ENCODE data around the gene HIVEP2. TPM values are rescaled to one million over a fixed set of nuclear protein-coding genes. Genes with fewer than 3 reads are reported as not detected.

The HIVEP2 gene
- total and polyA plus RNA-seq, 9 donors, result 8.4 to 58.9 (median 32.1) TPM

DNA sequence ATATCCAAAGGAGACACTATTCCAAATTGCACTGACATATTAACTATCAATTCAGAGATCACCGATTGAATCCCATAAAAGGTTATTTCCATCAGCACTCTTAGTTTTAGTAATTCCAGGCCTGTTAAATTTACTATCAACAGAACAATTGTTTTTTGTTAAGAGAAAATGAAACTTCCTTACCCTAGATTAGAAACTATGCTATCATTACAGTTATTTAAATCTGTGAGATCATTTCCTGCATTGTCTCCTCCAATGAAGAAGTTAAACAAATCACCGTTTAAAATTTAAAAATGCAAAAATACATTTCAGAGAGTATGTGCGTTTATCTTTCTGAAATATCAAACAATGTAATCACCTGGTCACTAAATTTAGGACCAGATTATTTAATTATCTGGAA, 57.5 kb downstream of the HIVEP2 start:
- intact Hi-C loops (cut with DNase I), result loop anchor here (5.0 to 10.0 kb wide), 3 partner anchors 55 to 60 kb away; partner anchors contain the start of gene HIVEP2 (in 3 of the 4)
- Histone ChIP-seq H3K27ac (no peak overlapping the region), H3K27me3 (no peaks in the 10 kb centered on the region), H3K9me3 (no peaks in the 10 kb centered on the region), H3K4me3 (no peak overlapping the region), H3K4me1 (ENCODE audit: insufficient read depth) (peaks cover 2% of the 10 kb centered on the region), H3K36me3 (no peaks in the 10 kb centered on the region)
- TF ChIP-seq, protein P1, sequence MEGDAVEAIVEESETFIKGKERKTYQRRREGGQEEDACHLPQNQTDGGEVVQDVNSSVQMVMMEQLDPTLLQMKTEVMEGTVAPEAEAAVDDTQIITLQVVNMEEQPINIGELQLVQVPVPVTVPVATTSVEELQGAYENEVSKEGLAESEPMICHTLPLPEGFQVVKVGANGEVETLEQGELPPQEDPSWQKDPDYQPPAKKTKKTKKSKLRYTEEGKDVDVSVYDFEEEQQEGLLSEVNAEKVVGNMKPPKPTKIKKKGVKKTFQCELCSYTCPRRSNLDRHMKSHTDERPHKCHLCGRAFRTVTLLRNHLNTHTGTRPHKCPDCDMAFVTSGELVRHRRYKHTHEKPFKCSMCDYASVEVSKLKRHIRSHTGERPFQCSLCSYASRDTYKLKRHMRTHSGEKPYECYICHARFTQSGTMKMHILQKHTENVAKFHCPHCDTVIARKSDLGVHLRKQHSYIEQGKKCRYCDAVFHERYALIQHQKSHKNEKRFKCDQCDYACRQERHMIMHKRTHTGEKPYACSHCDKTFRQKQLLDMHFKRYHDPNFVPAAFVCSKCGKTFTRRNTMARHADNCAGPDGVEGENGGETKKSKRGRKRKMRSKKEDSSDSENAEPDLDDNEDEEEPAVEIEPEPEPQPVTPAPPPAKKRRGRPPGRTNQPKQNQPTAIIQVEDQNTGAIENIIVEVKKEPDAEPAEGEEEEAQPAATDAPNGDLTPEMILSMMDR (IDR thresholded peaks at IDR 0.05), result no peak
- TF ChIP-seq POLR2A (IDR thresholded peaks at IDR 0.05), result no peak
- TF ChIP-seq EP300 (IDR thresholded peaks at IDR 0.05), result no peak
- DNase-seq, result no peak
- 84 to 86% (median 85%) methylated on average over 3 of the region's 3 CpGs for WGBS, 3 donors

DNA sequence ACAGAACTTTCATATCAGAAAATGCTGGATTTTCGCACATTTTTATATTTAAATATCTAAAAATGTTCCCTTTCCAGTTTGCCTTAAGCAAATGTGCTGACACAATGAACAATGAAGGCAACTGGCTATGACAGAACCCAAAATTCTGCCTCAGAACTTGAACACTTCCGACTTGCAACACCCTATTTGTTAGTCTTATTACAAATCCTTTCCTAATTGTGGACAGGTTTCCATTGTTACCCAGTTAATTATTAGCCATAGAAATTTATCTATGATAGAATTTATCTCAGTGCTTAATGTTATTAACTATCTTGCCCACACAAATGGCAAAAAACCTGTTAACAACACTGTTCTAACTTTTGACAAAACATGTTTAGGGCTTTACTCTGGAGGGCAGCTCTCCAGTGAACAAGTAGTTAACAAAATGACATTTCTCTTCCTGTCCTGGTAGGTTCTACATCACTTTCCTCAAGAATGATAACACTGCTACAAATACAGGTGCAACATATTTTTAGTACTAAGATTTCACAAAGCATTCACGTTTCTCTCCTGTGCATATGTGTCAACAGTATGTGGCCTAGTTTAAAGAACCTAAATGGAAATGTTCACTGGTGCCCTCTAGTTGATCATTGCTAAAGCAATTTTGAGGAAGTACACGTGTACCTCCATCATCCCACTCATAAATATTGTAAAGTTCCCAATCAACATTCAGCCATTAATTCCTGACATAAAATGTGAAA, 58.4 kb downstream of the HIVEP2 start:
- no peak for DNase-seq
- Histone ChIP-seq H3K36me3 (no peaks in the 10 kb centered on the region), H3K27ac (peak overlapping the region in 1 of 2 donors; percentile 58), H3K9me3 (no peaks in the 10 kb centered on the region), H3K27me3 (no peaks in the 10 kb centered on the region), H3K4me3 (no peak overlapping the region), H3K4me1 (ENCODE audit: insufficient read depth) (peaks cover 2% of the 10 kb centered on the region)
- TF ChIP-seq EP300 (IDR thresholded peaks at IDR 0.05), result no peak
- TF ChIP-seq, protein P1 (IDR thresholded peaks at IDR 0.05), result peak; percentile 10 to 16 (median 13)
- intact Hi-C loops (cut with DNase I), result loop anchor here (5.0 to 10.0 kb wide), 3 partner anchors 56 to 61 kb away; partner anchors contain the start of gene HIVEP2 (in 3 of the 4)
- WGBS, 3 donors, result 23 to 38% (median 25%) methylated on average over 4 of the region's 4 CpGs

DNA sequence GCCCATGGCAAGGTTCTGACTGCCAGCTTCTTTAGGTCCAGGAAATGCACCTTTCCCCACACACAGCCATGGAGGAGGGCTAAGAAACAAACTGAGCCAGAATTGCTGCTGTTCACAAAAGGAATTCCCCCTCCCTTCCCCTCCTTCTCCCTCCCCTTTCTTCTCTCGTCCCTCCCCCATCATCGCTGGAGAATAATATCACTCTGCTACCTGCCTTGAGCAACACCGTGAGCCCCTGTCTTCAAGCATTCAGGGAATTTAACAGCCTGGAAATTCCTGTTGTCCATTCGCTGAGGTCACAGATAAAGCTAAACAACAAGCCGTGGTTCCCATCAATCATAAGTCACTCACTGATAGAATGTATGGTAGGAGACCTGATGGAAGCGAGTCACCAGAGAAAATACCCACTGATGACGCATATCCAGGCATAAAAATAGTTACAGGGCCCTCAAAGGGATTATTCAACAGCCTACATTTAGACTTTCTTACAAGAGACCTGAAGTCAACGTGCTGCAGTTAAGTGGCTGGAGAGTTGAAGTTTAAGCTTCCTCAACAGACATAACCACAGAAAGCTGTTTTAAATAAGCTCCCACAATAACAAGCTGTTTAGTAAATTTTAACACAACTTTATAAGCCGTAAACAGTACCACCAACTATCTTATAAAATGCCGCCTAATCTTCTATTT, 59.7 kb downstream of the HIVEP2 start:
- 6 to 8% (median 7%) methylated on average over 10 of the region's 10 CpGs for WGBS, 3 donors

More for the DNA sequence above, 59.7 kb downstream of the HIVEP2 start:
- intact Hi-C loops (cut with DNase I), result loop anchor here (5.0 to 10.0 kb wide), 3 partner anchors 57 to 62 kb away; partner anchors contain the start of gene HIVEP2 (in 3 of the 4)
- Histone ChIP-seq H3K27me3 (no peaks in the 10 kb centered on the region), H3K27ac (peak overlapping the region in 1 of 2 donors; percentile 58), H3K4me1 (ENCODE audit: insufficient read depth) (peaks cover 2% of the 10 kb centered on the region), H3K9me3 (no peaks in the 10 kb centered on the region), H3K36me3 (no peaks in the 10 kb centered on the region), H3K4me3 (peak overlapping the region; percentile 29)
- DNase-seq, result peak; percentile 36 to 67 (median 48)
- no peak for TF ChIP-seq EP300 (IDR thresholded peaks at IDR 0.05)
- TF ChIP-seq, protein P1 (IDR thresholded peaks at IDR 0.05), result no peak
- peak; percentile 28 for TF ChIP-seq POLR2A (IDR thresholded peaks at IDR 0.05)
